ENCODE data around the gene EVC.

EVC gene

DNA sequence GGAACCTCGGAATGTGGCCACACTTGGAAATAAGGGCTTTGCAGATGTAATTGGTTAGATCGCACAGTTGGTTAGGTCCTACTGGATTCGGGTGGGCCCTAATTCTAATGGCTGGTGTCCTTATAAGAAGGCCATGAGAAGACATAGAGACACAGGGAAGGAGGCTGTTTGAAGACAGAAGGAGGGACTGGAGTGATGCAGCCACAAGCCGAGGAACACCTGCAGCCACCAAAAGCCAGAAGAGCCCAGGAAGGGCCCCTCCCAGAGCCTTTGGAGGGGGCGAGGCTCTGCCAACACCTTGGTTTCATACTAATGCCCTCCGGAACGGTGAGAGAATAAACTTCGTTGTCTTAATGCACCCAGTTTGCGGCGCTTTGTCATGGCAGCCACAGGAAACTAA is 47.0 kb downstream of the EVC start:
- H3K27me3 ChIP-seq (ENCODE audit: insufficient read depth, low read length, poor library complexity) = no peaks in the 10 kb centered on the region
- no peaks in the 10 kb centered on the region for H3K79me2 ChIP-seq (ENCODE audit: insufficient read depth, low read length)
- no peak overlapping the region for H3K4me2 ChIP-seq (ENCODE audit: insufficient read depth, low read length)
- no peak overlapping the region for H3K4me3 ChIP-seq (ENCODE audit: low read depth in 1 of 2, low read length in 2 of 2)
- no peak for DNase-seq
- no peak for ATAC-seq (ENCODE audit: insufficient read depth, low read depth)
- no peaks in the 10 kb centered on the region for H3K9me3 ChIP-seq (ENCODE audit: insufficient read depth, low read length, severe bottlenecking)
- no peaks in the 10 kb centered on the region for H4K20me1 ChIP-seq (ENCODE audit: insufficient read depth, low read length)
- H2AFZ ChIP-seq (ENCODE audit: low read depth, low read length) = no peak overlapping the region
- H3K36me3 ChIP-seq (ENCODE audit: insufficient read depth, low read length) = no peaks in the 10 kb centered on the region
- no peak for TF ChIP-seq EZH2 (IDR thresholded peaks at IDR 0.05; ENCODE audit: borderline replicate concordance, low read depth, low read length, severe bottlenecking)
- TF ChIP-seq CTCF (IDR thresholded peaks at IDR 0.05; ENCODE audit: borderline replicate concordance, extremely low read depth, low read length, poor library complexity, severe bottlenecking) = no peak
- no peak overlapping the region for H3K9ac ChIP-seq (ENCODE audit: low read depth, low read length)
- H3K4me1 ChIP-seq (ENCODE audit: insufficient read depth, low read length) = no peaks in the 10 kb centered on the region
- no peak overlapping the region for H3K27ac ChIP-seq (ENCODE audit: low read length)

DNA sequence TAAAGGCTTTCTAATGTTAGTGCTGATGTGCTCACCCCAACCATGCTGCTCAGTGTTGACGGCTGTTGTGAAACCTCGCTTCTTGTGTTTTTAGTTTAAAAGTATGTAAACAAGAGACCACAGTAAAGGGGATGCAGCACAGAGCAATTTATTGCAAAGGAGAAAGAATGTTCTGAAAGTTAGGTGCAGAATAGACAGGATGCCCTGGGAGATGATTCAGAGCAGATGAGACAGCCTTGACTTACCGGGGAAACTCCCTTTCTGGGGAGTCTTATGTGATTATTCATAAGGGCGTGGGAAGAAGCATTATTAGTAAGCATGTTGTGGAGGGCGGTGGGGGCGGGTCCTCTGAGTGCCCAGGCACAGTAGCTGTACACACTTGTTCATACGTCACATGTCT is 47.7 kb downstream of the EVC start:
- Histone ChIP-seq H3K4me2 (ENCODE audit: insufficient read depth, low read length) (no peak overlapping the region), H3K27ac (ENCODE audit: low read length) (no peak overlapping the region), H3K27me3 (ENCODE audit: insufficient read depth, low read length, poor library complexity) (no peaks in the 10 kb centered on the region), H3K4me3 (ENCODE audit: low read depth in 1 of 2, low read length in 2 of 2) (no peak overlapping the region), H4K20me1 (ENCODE audit: insufficient read depth, low read length) (no peaks in the 10 kb centered on the region), H3K9ac (ENCODE audit: low read depth, low read length) (no peak overlapping the region), H2AFZ (ENCODE audit: low read depth, low read length) (no peak overlapping the region), H3K36me3 (ENCODE audit: insufficient read depth, low read length) (no peaks in the 10 kb centered on the region), H3K4me1 (ENCODE audit: insufficient read depth, low read length) (no peaks in the 10 kb centered on the region), H3K9me3 (ENCODE audit: insufficient read depth, low read length, severe bottlenecking) (no peaks in the 10 kb centered on the region), H3K79me2 (ENCODE audit: insufficient read depth, low read length) (no peaks in the 10 kb centered on the region)
- ATAC-seq (ENCODE audit: insufficient read depth, low read depth) (no peak), DNase-seq (no peak)
- no peak for TF ChIP-seq CTCF (IDR thresholded peaks at IDR 0.05; ENCODE audit: borderline replicate concordance, extremely low read depth, low read length, poor library complexity, severe bottlenecking)
- TF ChIP-seq EZH2 (IDR thresholded peaks at IDR 0.05; ENCODE audit: borderline replicate concordance, low read depth, low read length, severe bottlenecking) = no peak

- H4K20me1 ChIP-seq (ENCODE audit: insufficient read depth, low read length) = no peaks in the 10 kb centered on the region
- no peaks in the 10 kb centered on the region for H3K79me2 ChIP-seq (ENCODE audit: insufficient read depth, low read length)
- H3K9ac ChIP-seq (ENCODE audit: low read depth, low read length) = no peak overlapping the region
- no peak for TF ChIP-seq EZH2 (IDR thresholded peaks at IDR 0.05; ENCODE audit: borderline replicate concordance, low read depth, low read length, severe bottlenecking)
- TF ChIP-seq CTCF (IDR thresholded peaks at IDR 0.05; ENCODE audit: borderline replicate concordance, extremely low read depth, low read length, poor library complexity, severe bottlenecking) = no peak
- no peaks in the 10 kb centered on the region for H3K9me3 ChIP-seq (ENCODE audit: insufficient read depth, low read length, severe bottlenecking)
- no peak overlapping the region for H3K27ac ChIP-seq (ENCODE audit: low read length)
- no peaks in the 10 kb centered on the region for H3K36me3 ChIP-seq (ENCODE audit: insufficient read depth, low read length)
- H3K4me2 ChIP-seq (ENCODE audit: insufficient read depth, low read length) = no peak overlapping the region
- no peak overlapping the region for H3K4me3 ChIP-seq (ENCODE audit: low read depth in 1 of 2, low read length in 2 of 2)
- H3K27me3 ChIP-seq (ENCODE audit: insufficient read depth, low read length, poor library complexity) = no peaks in the 10 kb centered on the region
- DNase-seq (no peak), ATAC-seq (ENCODE audit: insufficient read depth, low read depth) (no peak)
- H3K4me1 ChIP-seq (ENCODE audit: insufficient read depth, low read length) = no peaks in the 10 kb centered on the region
- no peak overlapping the region for H2AFZ ChIP-seq (ENCODE audit: low read depth, low read length)
These were observed 48.5 kb downstream of the EVC start for GRCh38 chr4:5759236-5760075.
